Fibroblast of lung (primary cell): ENCODE results near the gene POU3F3. TPM values are rescaled to one million over a fixed set of nuclear protein-coding genes. Genes with fewer than 3 reads are reported as not detected.

Experiments used
- DNase-seq, 2 donors: peaks; one replicate each; pipeline versions ENCODE4 v3.0.0 to v3.0.0-alpha.2; 2010; ENCODE audit warnings: low read depth in 2 of 2
- H2AFZ ChIP-seq: 2 replicates; pipeline ENCODE4 v1.5.1; 2012; ENCODE audit warnings: low read length, control low read depth, inconsistent platforms
- H3K27ac ChIP-seq: 2 replicates; pipeline ENCODE4 v1.5.1; 2011; ENCODE audit warnings: low read length, control low read depth; ENCODE audit not compliant: insufficient read depth
- H3K27me3 ChIP-seq: 2 replicates; pipeline ENCODE4 v1.5.1; 2011; ENCODE audit warnings: mild to moderate bottlenecking, low read length; ENCODE audit not compliant: control insufficient read depth, insufficient read depth
- H3K36me3 ChIP-seq: 2 replicates; pipeline ENCODE4 v1.5.1; 2011; ENCODE audit warnings: low read length; ENCODE audit not compliant: control insufficient read depth, insufficient read depth
- H3K4me1 ChIP-seq: 2 replicates; pipeline ENCODE4 v1.5.1; 2011; ENCODE audit warnings: low read length; ENCODE audit not compliant: control insufficient read depth, insufficient read depth; ENCODE audit errors: extremely low read depth
- H3K4me2 ChIP-seq: 2 replicates; pipeline ENCODE4 v1.5.1; 2011; ENCODE audit warnings: low read length, control low read depth; ENCODE audit not compliant: insufficient read depth; ENCODE audit errors: extremely low read depth
- H3K4me3 ChIP-seq, 4 experiments: fragments of 200-600 bp in 1 of 4; sonication (generic) in 1 of 4; replicated peaks in 1 of 4; 2 replicates each; pipeline ENCODE4 v1.5.1; 2011 to 2016; ENCODE audit warnings: low read length in 4 of 4, low read depth in 3 of 4, mild to moderate bottlenecking in 3 of 4, control low read depth in 2 of 4, inconsistent platforms in 1 of 4, mixed read lengths in 1 of 4; ENCODE audit not compliant: insufficient read depth in 1 of 4; ENCODE audit errors: control extremely low read depth in 1 of 4
- H3K79me2 ChIP-seq: 2 replicates; pipeline ENCODE4 v1.5.1; 2012; ENCODE audit warnings: mild to moderate bottlenecking, low read length, inconsistent platforms; ENCODE audit not compliant: control insufficient read depth, insufficient read depth
- H3K9ac ChIP-seq: 2 replicates; pipeline ENCODE4 v1.5.1; 2011; ENCODE audit warnings: mild to moderate bottlenecking, low read length, control low read depth; ENCODE audit not compliant: insufficient read depth
- H3K9me3 ChIP-seq: 2 replicates; pipeline ENCODE4 v1.5.1; 2012; ENCODE audit warnings: low read depth, low read length; ENCODE audit not compliant: control insufficient read depth, insufficient read depth
- H4K20me1 ChIP-seq: 2 replicates; pipeline ENCODE4 v1.5.1; 2011; ENCODE audit warnings: low read length; ENCODE audit not compliant: control insufficient read depth, insufficient read depth; ENCODE audit errors: extremely low read depth
- EZH2 ChIP-seq: IDR thresholded peaks from 2 replicates; pipeline ENCODE4 v1.5.1; 2012; ENCODE audit warnings: low read length, control low read depth, mild to moderate bottlenecking; ENCODE audit errors: missing control alignments
- polyA plus RNA-seq, 2 donors: library from polyadenylated mRNA; depleted of rRNA in 1 of 2; stranded (reverse) in 1 of 2; unstranded in 1 of 2; fragments of >200 nt; gene quantifications; 2 replicates each; pipeline ENCODE4 v1.2.1, GENCODE V29; 2011 to 2012; ENCODE audit warnings: missing spikeins in 1 of 2
- total RNA-seq: library from RNA; depleted of rRNA; stranded (reverse); fragments of >200 nt; gene quantifications from 2 replicates; pipeline ENCODE4 v1.2.1, GENCODE V29; 2014
- TF ChIP-seq, protein P1 (sequence below), 2 donors: IDR thresholded peaks in 1 of 2; conservative IDR thresholded peaks in 1 of 2; 1 replicate in 1 of 2; 2 replicates in 1 of 2; pipeline ENCODE4 v1.5.1; 2011 to 2012; ENCODE audit warnings: low read length in 2 of 2, control low read depth in 1 of 2, inconsistent platforms in 1 of 2, low read depth in 1 of 2, mild to moderate bottlenecking in 1 of 2

The POU3F3 gene
- total and polyA plus RNA-seq, 2 donors (not counting 1 experiment from before 2014, with no cell fraction given), result 0.01 TPM; not detected in 1

DNA sequence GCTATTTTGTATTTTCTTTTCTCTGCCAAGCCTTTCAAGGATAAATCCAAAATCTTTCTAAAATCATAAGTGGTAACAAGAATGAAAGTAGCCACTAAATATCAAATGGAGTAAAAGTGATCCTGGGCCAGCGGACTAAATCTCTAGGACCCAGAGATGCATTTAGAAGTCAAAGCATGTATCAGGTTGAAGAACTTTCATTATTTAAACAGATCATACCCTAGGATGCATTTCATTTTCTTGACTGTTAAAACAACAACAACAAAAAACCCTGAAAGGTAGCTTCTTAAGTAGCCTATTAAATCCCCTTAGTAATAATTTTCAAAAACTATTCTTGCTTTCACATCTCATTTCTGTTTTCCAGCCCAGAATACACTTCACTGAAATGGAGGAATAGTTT lies 4.8 kb upstream of the POU3F3 start:
- Histone ChIP-seq H3K9ac (no peak overlapping the region), H3K79me2 (no peaks in the 10 kb centered on the region), H3K4me1 (no peaks in the 10 kb centered on the region), H3K4me2 (no peak overlapping the region), H2AFZ (no peak overlapping the region), H3K4me3 (no peak overlapping the region), H3K27ac (no peak overlapping the region), H3K27me3 (peaks cover 51% of the 10 kb centered on the region), H3K9me3 (no peaks in the 10 kb centered on the region), H3K36me3 (no peaks in the 10 kb centered on the region), H4K20me1 (no peaks in the 10 kb centered on the region)
- no peak for TF ChIP-seq EZH2
- TF ChIP-seq, protein P1, sequence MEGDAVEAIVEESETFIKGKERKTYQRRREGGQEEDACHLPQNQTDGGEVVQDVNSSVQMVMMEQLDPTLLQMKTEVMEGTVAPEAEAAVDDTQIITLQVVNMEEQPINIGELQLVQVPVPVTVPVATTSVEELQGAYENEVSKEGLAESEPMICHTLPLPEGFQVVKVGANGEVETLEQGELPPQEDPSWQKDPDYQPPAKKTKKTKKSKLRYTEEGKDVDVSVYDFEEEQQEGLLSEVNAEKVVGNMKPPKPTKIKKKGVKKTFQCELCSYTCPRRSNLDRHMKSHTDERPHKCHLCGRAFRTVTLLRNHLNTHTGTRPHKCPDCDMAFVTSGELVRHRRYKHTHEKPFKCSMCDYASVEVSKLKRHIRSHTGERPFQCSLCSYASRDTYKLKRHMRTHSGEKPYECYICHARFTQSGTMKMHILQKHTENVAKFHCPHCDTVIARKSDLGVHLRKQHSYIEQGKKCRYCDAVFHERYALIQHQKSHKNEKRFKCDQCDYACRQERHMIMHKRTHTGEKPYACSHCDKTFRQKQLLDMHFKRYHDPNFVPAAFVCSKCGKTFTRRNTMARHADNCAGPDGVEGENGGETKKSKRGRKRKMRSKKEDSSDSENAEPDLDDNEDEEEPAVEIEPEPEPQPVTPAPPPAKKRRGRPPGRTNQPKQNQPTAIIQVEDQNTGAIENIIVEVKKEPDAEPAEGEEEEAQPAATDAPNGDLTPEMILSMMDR (conservative IDR thresholded peaks at IDR 0.05 in 1 of 2, IDR thresholded peaks at IDR 0.05 in 1 of 2; ENCODE audit: low read depth in 1 of 2, low read length in 2 of 2), result no peak
- peak in 1 of 2 donors; percentile 24 for DNase-seq

DNA sequence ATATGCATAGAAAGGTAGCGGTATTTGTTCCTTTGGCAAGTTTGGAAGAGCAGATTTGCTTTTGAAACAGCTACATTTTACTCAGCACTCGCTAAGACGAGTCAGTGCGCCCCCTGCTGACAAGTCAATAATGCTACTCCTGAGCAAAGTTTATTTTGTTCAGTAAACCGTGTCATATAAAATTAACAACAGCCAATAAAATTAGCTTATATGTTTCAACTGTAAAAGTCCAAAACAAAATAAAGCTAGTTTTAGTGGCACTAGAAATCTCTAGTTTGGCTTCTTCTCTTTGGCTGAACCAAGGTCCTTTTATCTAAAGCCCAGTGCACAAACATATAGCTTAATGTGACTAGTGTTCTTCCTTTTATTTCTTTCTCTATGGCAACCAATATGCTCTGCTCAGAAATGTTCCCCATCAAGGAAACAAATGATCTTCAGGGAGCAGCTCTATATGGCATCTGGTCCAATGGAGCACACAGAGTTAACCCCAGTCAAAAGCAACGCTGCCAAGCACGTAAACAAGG lies 4.2 kb upstream of the POU3F3 start:
- Histone ChIP-seq H4K20me1 (no peaks in the 10 kb centered on the region), H3K9me3 (no peaks in the 10 kb centered on the region), H3K9ac (no peak overlapping the region), H3K27ac (no peak overlapping the region), H3K4me3 (no peak overlapping the region), H3K79me2 (no peaks in the 10 kb centered on the region), H3K4me2 (no peak overlapping the region), H3K4me1 (no peaks in the 10 kb centered on the region), H3K36me3 (no peaks in the 10 kb centered on the region), H2AFZ (no peak overlapping the region), H3K27me3 (peaks cover 50% of the 10 kb centered on the region)
- TF ChIP-seq, protein P1 (conservative IDR thresholded peaks at IDR 0.05 in 1 of 2, IDR thresholded peaks at IDR 0.05 in 1 of 2; ENCODE audit: low read depth in 1 of 2, low read length in 2 of 2), result peak; percentile 68 to 72
- no peak for TF ChIP-seq EZH2
- DNase-seq, result peak; percentile 62 to 78

DNA sequence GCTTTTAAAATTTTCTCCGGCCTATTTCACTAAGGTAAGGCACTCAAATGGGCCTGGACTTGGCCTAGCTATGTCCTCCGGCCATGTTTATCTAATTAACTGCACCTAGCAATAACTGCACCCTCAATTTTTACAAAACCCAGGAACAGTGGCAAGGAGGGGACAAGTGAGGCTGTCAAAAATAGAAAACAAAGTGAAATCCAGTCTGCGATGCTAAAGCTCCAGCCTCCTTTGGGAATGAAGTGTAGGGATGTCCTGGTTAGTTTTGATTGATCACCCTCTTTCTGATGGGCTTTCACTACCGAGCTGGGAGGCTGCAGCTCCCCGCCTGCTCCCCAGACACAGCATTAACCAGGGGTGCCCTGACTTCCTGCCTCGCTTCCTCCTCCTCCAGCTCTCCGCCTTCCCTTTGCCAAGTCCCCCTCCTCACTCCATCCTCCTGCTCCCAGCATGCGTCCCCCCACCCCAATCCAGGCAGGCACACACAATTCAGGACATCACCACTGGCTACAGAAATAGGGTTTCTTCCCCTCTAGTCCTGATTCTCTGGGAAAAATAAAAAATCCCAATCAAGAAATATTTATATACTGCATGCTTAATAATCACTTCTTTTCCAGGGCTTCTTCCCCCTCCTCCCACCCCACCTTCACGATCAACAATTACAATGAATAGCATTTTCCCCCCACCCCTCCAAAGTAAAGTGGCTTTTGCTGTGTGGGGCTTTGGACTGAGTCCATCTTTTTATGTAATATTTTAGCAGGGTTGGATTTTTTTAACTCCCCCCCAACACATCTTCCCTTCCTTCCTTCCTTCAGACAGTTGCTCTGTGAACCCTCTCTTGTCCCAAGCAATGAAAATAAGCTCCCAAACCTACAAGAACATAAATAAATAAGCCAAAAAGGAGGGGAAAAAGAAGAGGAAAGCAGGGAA lies 3.3 kb upstream of the POU3F3 start:
- TF ChIP-seq, protein P1 (conservative IDR thresholded peaks at IDR 0.05 in 1 of 2, IDR thresholded peaks at IDR 0.05 in 1 of 2; ENCODE audit: low read depth in 1 of 2, low read length in 2 of 2), result no peak
- no peak for TF ChIP-seq EZH2
- no peaks in the 10 kb centered on the region for H3K4me1 ChIP-seq
- H3K9ac ChIP-seq, result no peak overlapping the region

More for the DNA sequence above, 3.3 kb upstream of the POU3F3 start:
- no peak overlapping the region for H3K4me2 ChIP-seq
- no peak for DNase-seq
- peaks cover 44% of the 10 kb centered on the region for H3K27me3 ChIP-seq
- H4K20me1 ChIP-seq, result no peaks in the 10 kb centered on the region
- H3K79me2 ChIP-seq, result no peaks in the 10 kb centered on the region
- H3K9me3 ChIP-seq, result no peaks in the 10 kb centered on the region
- no peak overlapping the region for H2AFZ ChIP-seq
- H3K27ac ChIP-seq, result no peak overlapping the region
- H3K4me3 ChIP-seq, result no peak overlapping the region
- no peaks in the 10 kb centered on the region for H3K36me3 ChIP-seq
